Measurements from ENCODE around the gene MCM5.
"Not testable (repeated sequence)": the region's sequence is repeated elsewhere in the genome, so short reads cannot be mapped to it uniquely, and the experiment has no call there.

MCM5 gene

GRCh38 chr22:35449829-35450689 lies 50.1 kb downstream of the MCM5 start:
- DNase-seq (ENCODE audit: insufficient read length, low spot score) (no peak), FAIRE-seq (no peak)

DNA sequence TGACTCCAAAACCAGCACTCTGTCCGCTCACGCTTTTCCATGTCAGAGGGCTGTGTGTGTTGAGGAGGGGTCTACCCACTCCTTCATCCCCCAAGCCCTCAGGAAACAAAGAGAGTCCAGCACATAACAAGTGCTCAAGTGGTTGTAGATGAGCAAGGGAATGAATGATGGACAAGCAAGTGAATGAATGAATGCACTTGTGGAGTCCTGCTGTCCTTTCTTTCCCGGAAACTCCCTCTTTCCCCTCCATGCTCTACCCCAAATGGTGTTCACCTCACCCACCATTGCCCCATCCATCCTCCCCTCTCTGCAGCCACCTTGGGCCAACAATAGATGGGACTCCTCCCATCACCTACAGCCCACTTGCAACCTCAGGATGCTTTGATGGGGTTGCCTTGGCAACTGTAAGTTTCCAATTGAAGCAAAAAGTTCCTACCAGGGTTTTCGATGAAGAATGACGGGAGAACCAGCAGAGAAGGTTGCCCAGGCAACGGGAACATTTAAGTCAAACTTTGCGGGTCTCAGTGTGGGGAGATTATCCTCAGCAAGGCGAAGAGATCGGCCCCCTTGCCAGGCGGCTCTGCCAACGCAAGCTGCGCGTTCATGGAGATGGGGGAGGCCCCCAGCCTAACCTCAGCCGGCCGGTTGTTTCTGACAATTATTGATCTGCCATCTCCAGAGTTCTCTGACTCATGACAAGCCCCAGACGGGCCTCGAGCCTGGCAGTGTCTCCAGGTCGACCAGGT lies 51.1 kb downstream of the MCM5 start:
- FAIRE-seq (no peak), DNase-seq (ENCODE audit: insufficient read length, low spot score) (no peak)

DNA sequence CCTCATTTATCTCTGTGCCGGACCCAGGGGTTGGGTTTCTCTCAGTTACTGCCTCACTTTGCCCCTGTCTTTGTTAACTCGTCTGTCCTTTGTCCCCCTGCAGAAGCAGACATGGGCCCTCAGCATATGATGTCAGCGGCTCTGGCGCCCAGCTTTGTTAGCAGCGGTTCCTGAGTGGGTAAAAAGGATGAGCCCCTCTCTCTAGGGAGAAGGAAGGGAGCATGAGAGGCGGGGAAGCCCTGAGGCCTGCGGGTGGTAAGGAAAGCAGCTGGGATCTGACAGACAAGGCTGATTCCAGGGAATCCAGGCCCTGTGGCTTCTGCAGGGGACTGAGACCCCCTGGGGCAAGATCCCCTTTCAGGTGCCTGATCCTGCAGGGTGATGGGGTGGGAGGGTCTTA lies 51.7 kb downstream of the MCM5 start:
- DNase-seq (ENCODE audit: insufficient read length, low spot score): no peak
- FAIRE-seq: no peak

DNA sequence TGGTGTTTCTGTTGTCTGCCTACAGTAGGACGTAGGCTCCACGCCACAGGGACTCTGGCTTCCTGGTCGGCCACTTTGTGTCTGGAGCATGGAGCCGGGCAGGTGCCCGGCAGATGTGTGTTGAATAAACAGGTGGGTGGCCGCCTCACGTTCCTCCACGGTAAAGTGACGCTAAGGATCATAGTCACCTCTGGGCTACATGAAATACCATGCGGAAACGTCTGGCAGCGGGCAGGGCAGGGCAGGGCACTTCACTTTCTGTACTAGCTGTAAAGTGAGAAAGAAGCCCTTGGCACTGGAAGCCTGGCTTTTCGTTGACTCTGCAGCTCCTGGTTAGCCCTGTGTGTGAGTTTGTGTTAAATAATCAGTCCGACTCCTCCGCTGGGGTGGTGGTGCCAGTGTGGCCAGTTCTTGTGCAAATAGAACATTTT lies 52.4 kb downstream of the MCM5 start:
- FAIRE-seq (no peak), DNase-seq (ENCODE audit: insufficient read length, low spot score) (no peak)

- FAIRE-seq (no peak), DNase-seq (ENCODE audit: insufficient read length, low spot score) (no peak)
Measured at GRCh38 chr22:35452810-35453743, 53.1 kb downstream of the MCM5 start.

DNA sequence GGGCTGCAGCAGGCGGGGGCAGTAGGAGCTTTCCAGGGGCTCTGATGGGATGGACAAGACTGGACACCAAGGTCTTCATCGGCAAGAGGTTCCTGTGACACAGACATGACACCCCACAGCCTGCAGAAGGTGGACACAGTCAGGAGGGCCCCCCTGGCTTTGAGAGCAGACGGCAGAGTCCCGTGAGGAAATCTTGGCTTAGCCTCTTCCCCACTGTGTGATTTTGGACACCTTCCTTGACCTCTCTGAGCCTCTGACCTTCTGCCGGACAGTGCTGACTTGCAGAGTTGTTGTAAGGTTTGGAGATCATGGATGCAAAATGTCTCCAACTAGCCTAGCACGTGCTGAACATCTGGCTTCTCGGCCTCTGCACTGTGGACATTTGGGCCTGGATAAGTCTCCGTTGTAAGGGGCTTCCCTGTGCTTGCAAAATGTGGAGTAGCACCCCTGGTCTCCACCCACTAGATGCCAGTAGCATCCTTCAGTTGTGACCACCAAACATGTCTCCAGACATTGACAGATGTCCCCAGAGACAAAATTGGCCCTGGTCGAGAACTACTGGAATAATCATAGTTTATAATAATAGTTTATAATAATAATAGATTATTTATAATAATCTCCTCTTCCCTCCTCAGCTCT lies 54.6 kb downstream of the MCM5 start:
- DNase-seq (ENCODE audit: insufficient read length, low spot score) (no peak), FAIRE-seq (no peak)

GRCh38 chr22:35455529-35455928 lies 55.6 kb downstream of the MCM5 start:
- FAIRE-seq: no peak
- no peak for DNase-seq (ENCODE audit: insufficient read length, low spot score)

DNA sequence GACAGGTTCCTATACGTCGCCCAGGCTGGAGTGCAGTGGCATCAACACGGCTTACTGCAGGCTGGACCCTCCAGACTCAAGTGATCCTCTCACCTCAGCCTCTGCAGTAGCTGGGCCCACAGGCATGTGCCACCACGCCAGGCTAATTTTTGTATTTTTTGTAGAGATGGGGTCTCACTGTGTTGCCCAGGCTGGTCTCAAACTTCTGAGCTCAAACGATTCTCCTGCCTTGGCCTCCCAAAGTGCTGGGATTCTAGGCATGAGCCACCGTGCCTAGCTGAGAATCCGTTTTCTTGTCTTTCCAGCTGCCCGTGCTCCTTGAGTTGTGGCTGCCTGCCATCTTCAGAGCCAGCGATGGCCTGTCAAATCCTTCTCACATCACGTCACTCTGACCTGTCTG lies 56.8 kb downstream of the MCM5 start:
- no peak for DNase-seq (ENCODE audit: insufficient read length, low spot score)
- no peak for FAIRE-seq

DNA sequence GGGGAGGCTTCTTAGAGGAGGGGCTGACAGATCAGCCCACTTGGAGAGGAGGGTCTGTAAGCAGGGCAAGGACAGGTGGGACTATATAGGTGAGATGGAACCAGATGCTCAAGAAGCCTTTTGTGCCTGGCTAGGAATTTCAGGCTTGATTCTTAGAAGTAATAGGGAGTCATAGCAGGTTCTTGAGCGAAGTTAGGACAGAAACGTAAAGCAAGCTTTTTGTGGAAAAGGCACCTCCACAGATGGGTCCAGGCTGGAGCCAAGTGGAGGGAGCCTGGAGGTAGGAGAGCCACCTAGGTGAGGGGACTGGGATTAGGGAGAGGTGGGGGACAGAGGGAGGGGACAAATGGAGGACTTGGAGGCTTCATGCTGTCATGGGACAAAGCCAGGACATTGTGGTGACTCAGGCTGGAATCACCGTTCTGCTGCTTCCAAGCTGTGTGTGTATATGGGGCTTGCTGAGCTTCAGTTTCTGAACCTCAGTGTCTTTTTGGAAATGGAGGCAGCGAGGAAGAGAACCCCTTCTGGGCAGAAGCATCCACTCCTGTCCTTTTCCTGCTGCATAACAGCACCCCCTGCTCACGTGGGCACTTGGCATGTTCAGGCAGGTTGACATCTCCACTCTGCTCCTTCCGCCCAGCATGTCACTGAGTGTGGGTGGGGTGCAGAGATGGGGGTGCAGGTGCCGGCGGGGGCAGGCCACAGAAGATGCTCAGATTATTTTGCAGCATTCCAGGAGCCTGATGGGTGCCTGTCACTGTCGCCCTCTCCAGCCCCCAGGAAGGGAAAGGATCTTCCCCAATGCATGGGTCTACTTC lies 58.0 kb downstream of the MCM5 start:
- FAIRE-seq (no peak), DNase-seq (ENCODE audit: insufficient read length, low spot score) (no peak)

DNA sequence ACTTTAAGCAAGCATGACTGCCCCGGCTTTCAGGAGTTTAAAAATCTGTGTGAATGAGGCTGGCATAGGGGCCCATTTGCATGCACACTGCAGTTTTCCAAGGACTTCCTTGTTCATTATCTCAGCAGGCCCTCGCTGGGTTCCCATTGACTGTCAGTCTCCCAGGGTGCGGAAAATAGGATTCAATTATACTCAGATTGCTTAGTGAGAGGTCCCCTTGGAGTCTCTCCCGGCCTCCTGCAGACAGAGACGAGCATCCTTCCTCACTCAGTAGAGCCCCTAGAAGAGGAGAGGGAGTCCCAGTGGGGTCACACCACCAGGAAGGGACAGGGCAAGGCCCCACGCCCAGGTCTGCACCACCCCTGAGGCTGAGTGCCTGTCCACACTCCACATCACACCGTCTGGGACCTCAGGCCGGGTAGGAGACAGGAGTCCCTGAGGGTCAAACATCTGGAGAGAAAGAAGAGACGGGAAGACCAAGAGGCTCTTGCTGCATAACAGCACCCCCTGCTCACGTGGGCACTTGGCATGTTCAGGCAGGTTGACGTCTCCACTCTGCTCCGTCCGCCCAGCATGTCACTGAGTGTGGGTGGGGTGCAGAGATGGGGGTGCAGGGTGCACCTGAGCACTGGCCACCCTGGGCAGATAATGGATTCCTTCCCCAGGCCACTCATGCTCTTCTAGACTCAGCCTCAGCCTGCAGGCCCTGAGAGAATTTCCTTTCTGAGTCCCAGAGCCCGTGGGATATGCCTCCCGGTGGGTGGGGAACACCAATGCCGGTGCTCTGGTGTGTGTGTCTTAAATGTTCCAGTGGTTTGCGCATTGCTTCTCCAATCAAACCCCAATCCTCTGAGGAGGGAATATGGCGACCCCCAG lies 58.8 kb downstream of the MCM5 start:
- no peak for FAIRE-seq
- DNase-seq (ENCODE audit: insufficient read length, low spot score): no peak

DNA sequence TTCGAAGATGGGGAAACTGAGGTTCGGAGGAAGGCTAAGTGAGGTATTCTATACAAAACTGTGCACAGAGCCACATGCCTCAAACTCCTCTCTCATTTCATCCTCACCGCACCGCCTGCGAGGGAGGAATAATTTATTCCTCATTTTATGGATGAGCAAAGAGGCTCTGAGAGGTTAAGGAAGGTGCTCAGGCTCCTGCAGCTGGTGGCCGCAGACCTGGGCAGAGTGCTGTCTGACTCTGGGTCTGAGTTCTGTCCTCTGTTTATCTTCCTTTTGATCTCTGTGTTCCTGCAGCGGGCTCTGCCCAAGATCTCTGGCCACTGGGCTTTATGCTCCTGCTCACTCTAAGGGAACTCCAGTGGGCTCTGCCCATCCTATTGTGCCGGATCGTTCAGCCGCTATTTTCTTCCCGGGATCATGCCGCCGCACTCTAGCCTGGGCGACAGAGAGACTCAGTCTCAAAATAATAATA lies 59.5 kb downstream of the MCM5 start:
- FAIRE-seq (no peak), DNase-seq (ENCODE audit: insufficient read length, low spot score) (no peak)

- not testable (repeated sequence) for FAIRE-seq; DNase-seq (ENCODE audit: insufficient read length, low spot score)
Measured at GRCh38 chr22:35459976-35460375, 60.0 kb downstream of the MCM5 start.

- DNase-seq (ENCODE audit: insufficient read length, low spot score) (no peak), FAIRE-seq (no peak)
Measured at GRCh38 chr22:35460688-35461087, 60.7 kb downstream of the MCM5 start.

DNA sequence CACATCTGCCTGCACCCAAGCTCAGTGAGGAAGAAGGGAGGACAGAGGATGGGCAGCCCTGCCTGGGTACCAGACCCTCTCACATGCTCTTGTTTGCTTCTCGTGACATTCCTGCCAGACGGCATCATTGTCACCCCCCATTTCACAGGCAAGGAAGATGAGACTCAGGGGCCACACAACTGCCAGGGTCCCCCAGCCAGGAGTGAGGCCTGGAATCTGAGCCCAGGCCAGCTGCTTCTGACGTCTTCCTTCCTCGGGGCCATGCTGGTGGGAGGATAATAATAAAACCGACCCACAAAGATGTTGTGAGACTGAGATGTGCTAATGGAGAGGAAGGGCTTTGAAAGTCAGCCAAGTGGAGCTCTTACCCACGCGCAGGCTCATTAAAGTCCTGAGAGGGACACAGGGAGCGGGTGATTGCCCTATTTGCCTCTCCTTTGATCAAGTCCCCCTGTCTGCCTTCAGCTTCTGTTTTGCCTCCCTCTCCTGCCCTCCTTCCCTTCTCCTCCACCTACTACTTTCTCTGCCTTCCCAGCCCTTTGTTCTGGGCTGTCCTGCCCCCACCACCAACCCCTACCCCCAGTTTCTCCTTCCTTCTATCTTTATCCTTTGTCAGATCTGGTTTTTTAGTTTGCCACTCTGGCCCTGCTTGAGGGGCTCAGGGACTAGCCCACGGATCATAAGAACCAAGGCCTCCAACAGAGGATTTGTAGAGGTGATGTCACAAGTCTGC lies 62.7 kb downstream of the MCM5 start:
- FAIRE-seq (no peak), DNase-seq (ENCODE audit: insufficient read length, low spot score) (no peak)

- no peak for FAIRE-seq
- DNase-seq (ENCODE audit: insufficient read length, low spot score): no peak
Measured at GRCh38 chr22:35463231-35463933, 63.4 kb downstream of the MCM5 start.

- no peak for DNase-seq (ENCODE audit: insufficient read length, low spot score)
- FAIRE-seq: no peak
Measured at GRCh38 chr22:35464399-35464798, 64.5 kb downstream of the MCM5 start.

- DNase-seq (ENCODE audit: insufficient read length, low spot score) (no peak), FAIRE-seq (no peak)
Measured at GRCh38 chr22:35465109-35465701, 65.3 kb downstream of the MCM5 start.
